Heart right ventricle (tissue), 16 donors: ENCODE data around the gene DNM3. TPM values are rescaled to one million over a fixed set of nuclear protein-coding genes. Genes with fewer than 3 reads are reported as not detected.

Source experiments
- ATAC-seq, 8 donors: fragments of 200-7000 bp; cut with Tn5 transposase; one replicate each; pipeline ENCODE4 v1.9.1; 2020; ENCODE audit warnings: mild to moderate bottlenecking in 8 of 8, moderate library complexity in 8 of 8, moderate number of reproducible peaks in 1 of 8
- DNase-seq, 2 donors: peaks; one replicate each; pipeline ENCODE4 v3.0.0-alpha.2; 2020
- H3K27ac ChIP-seq, 10 donors: fragments of 200-600 bp; sonication (generic) in 2 of 10; one replicate each; pipeline versions ENCODE4 v1.5.0 to v1.8.0; 2020 to 2022; ENCODE audit warnings: mild to moderate bottlenecking in 3 of 10
- H3K27me3 ChIP-seq, 7 donors: fragments of 200-600 bp; one replicate each; pipeline ENCODE4 v1.8.0; 2021 to 2022; ENCODE audit warnings: mild to moderate bottlenecking in 2 of 7
- H3K36me3 ChIP-seq, 9 donors: fragments of 200-600 bp; sonication (generic) in 1 of 9; one replicate each; pipeline versions ENCODE4 v1.5.0 to v1.8.0; 2020 to 2022; ENCODE audit warnings: mild to moderate bottlenecking in 2 of 9
- H3K4me1 ChIP-seq, 9 donors: fragments of 200-600 bp; sonication (generic) in 1 of 9; one replicate each; pipeline versions ENCODE4 v1.5.0 to v1.8.0; 2020 to 2022; ENCODE audit warnings: mild to moderate bottlenecking in 4 of 9
- H3K4me3 ChIP-seq, 10 donors: fragments of 200-600 bp; sonication (generic) in 2 of 10; one replicate each; pipeline versions ENCODE4 v1.5.0 to v1.8.0; 2020 to 2022; ENCODE audit warnings: mild to moderate bottlenecking in 7 of 10, moderate library complexity in 2 of 10
- H3K9me3 ChIP-seq, 11 donors: fragments of 200-600 bp in 10 of 11; sonication (generic) in 2 of 11; one replicate each; pipeline versions ENCODE4 v1.5.0 to v1.8.0; 2013 to 2022; ENCODE audit warnings: mild to moderate bottlenecking in 2 of 11, control low read depth in 1 of 11, moderate library complexity in 1 of 11
- CTCF ChIP-seq, 9 donors: fragments of 200-600 bp; sonication (generic) in 2 of 9; IDR thresholded peaks; one replicate each; pipeline versions ENCODE4 v1.5.0 to v1.8.0; 2021 to 2022; ENCODE audit warnings: antibody characterized with exemption in 9 of 9, mild to moderate bottlenecking in 5 of 9, moderate library complexity in 1 of 9
- WGBS, 2 donors: extraction: QIAGEN DNeasy Blood & Tissue Kit; methylation state at CpG; one replicate each; pipeline ENCODE4 v1.1.7; 2013; ENCODE audit warnings: inconsistent platforms in 1 of 2; 5-methylcytosine and 5-hydroxymethylcytosine counted together
- intact Hi-C, 10 donors: fragments of 100-400 bp; cut with DNase I; formaldehyde crosslinking; loops; one replicate each; pipeline versions ENCODE4 v1.11.1 to v1.14.2; 2022
- polyA plus RNA-seq, 2 donors: library from polyadenylated mRNA; stranded (reverse); fragments of 200-250 nt; gene quantifications; one replicate each; pipeline ENCODE4 v1.2.3, GENCODE V29; 2013
- total RNA-seq, 10 donors: library from RNA; stranded (reverse); fragmentation: NEBNext Ultra II Directional in 3 of 10; extraction: Animal tissue kit (Norgen Biotek cat#: 25700) in 3 of 10; gene quantifications; one replicate each; pipeline versions ENCODE4 v1.2.1 to v1.2.4, GENCODE V29; 2021 to 2023
- donor health status: Arrhythmogenic right ventricular cardiomyopathy.
- donor health status: ischemic (EF 13 %, LVEDD 7.1; RV severe dilation, severe dysfunction).
- donor health status: healthy with polysubstance abuse.
- donor health status: DM: no; HTN: yes; CAD: no.
- donor health status: DM: no; HTN: no; CAD: no.
- donor health status: ischemic (EF 25% LVEDD 6.9; RV normal size, moderate dysfunction).
- donor health status: ischemic (EF 25% LVEDD 5.7; RV mildly dilated, moderate dysfunction).
- donor health status: healthy.
- donor health status: DM: yes; HTN: yes; CAD: no.
- donor health status: Ischemic cardiomyopathy.
- donor health status: ischemic (EF 35%, LVEDD 5.7; RV mildly dilated, moderate dysfunction).
- donor health status: nonischemic (EF 11% LVEDD 7.7; RV severe dilation, severe dysfunction).
- donor health status: DM: yes; HTN: yes; CAD: no.
- donor health status: PGD.
- donor health status: ischemic (EF 29% LVEDD 5.4; RV normal size, mild dysfunction).
- donor health status: nonischemic (EF 23%, LVEDD 6.1; RV moderate dilation, normal function).

The DNM3 gene
- total and polyA plus RNA-seq, 12 donors: 0.77 to 2.8 (median 2.2) TPM

- intact Hi-C loops: no loop called here
- H3K9me3 ChIP-seq: peaks cover 0 to 14% (median 0%) of the 10 kb centered on the region in 11 donors
- H3K4me1 ChIP-seq: no peaks in the 10 kb centered on the region
- WGBS, 2 donors: 57 to 75% methylated on average over 1 of the region's 1 CpG
- TF ChIP-seq CTCF (IDR thresholded peaks at IDR 0.05): no peak
- no peak overlapping the region for H3K4me3 ChIP-seq
- no peak overlapping the region for H3K27ac ChIP-seq
- H3K36me3 ChIP-seq: no peaks in the 10 kb centered on the region
- no peaks in the 10 kb centered on the region for H3K27me3 ChIP-seq
- DNase-seq (no peak), ATAC-seq (no peak)
Measured at GRCh38 chr1:171860696-171861095, 19.4 kb downstream of the DNM3 start.

GRCh38 chr1:171863531-171863930 is 22.2 kb downstream of the DNM3 start:
- H3K27me3 ChIP-seq: no peaks in the 10 kb centered on the region
- intact Hi-C loops: no loop called here
- no peak for TF ChIP-seq CTCF (IDR thresholded peaks at IDR 0.05)
- H3K9me3 ChIP-seq: no peaks in the 10 kb centered on the region
- no peaks in the 10 kb centered on the region for H3K36me3 ChIP-seq
- peaks cover 0 to 7% (median 0%) of the 10 kb centered on the region in 9 donors for H3K4me1 ChIP-seq
- no peak overlapping the region for H3K27ac ChIP-seq
- 87 to 90% methylated on average over 4 of the region's 4 CpGs for WGBS, 2 donors
- H3K4me3 ChIP-seq: no peak overlapping the region
- no peak for DNase-seq
- no peak for ATAC-seq

- DNase-seq (no peak), ATAC-seq (no peak)
- no peak overlapping the region for H3K27ac ChIP-seq
- H3K27me3 ChIP-seq: no peaks in the 10 kb centered on the region
- peaks cover 0 to 15% (median 0%) of the 10 kb centered on the region in 9 donors for H3K4me1 ChIP-seq
- no peak overlapping the region for H3K4me3 ChIP-seq
- H3K9me3 ChIP-seq: no peaks in the 10 kb centered on the region
- no peak for TF ChIP-seq CTCF (IDR thresholded peaks at IDR 0.05)
- no peaks in the 10 kb centered on the region for H3K36me3 ChIP-seq
- intact Hi-C loops: no loop called here
Measured at GRCh38 chr1:171864308-171864707, 23.0 kb downstream of the DNM3 start.

- no peak for DNase-seq
- H3K4me3 ChIP-seq: no peak overlapping the region
- no peak for TF ChIP-seq CTCF (IDR thresholded peaks at IDR 0.05)
- no peaks in the 10 kb centered on the region for H3K36me3 ChIP-seq
- H3K9me3 ChIP-seq: no peaks in the 10 kb centered on the region
- no peaks in the 10 kb centered on the region for H3K27me3 ChIP-seq
- H3K27ac ChIP-seq: no peak overlapping the region
- no peak for ATAC-seq
- intact Hi-C loops: no loop called here
- peaks cover 0 to 18% (median 0%) of the 10 kb centered on the region in 9 donors for H3K4me1 ChIP-seq
- 87 to 89% methylated on average over 6 of the region's 6 CpGs for WGBS, 2 donors
Measured at GRCh38 chr1:171865106-171865505, 23.8 kb downstream of the DNM3 start.
